HG02852 (cell line): ENCODE results near the gene FMN1.
A peak's percentile ranks its signal among the peaks of the same experiment; 100 is the strongest.

Experiments
- ATAC-seq: cut with Tn5 transposase; IDR thresholded peaks from one replicate; pipeline ENCODE4 v1.9.1; 2021; ENCODE audit warnings: mild to moderate bottlenecking, moderate library complexity; ENCODE audit not compliant: unreplicated experiment

The FMN1 gene

GRCh38 chr15:32739522-32740063 lies 454.9 kb downstream of the FMN1 start:
- no peak for ATAC-seq

GRCh38 chr15:32738666-32739065 lies 455.8 kb downstream of the FMN1 start:
- ATAC-seq: no peak

GRCh38 chr15:32737304-32737703 lies 457.2 kb downstream of the FMN1 start:
- no peak for ATAC-seq

GRCh38 chr15:32736701-32737061 lies 457.8 kb downstream of the FMN1 start:
- ATAC-seq: no peak

GRCh38 chr15:32735989-32736700 lies 458.4 kb downstream of the FMN1 start:
- ATAC-seq: no peak

- no peak for ATAC-seq
These were observed 461.2 kb downstream of the FMN1 start for GRCh38 chr15:32733281-32733680.

GRCh38 chr15:32732574-32733157 lies 461.8 kb downstream of the FMN1 start:
- ATAC-seq: no peak

GRCh38 chr15:32730677-32731654 lies 463.5 kb downstream of the FMN1 start:
- no peak for ATAC-seq

- no peak for ATAC-seq
These were observed 464.7 kb downstream of the FMN1 start for GRCh38 chr15:32729700-32730395.

GRCh38 chr15:32723171-32723948 lies 471.2 kb downstream of the FMN1 start:
- peak; percentile 91 for ATAC-seq

- no peak for ATAC-seq
These were observed 472.4 kb downstream of the FMN1 start for GRCh38 chr15:32722136-32722535.

GRCh38 chr15:32721596-32721995 lies 472.9 kb downstream of the FMN1 start:
- no peak for ATAC-seq

- ATAC-seq: no peak
These were observed 475.4 kb downstream of the FMN1 start for GRCh38 chr15:32718821-32719716.

GRCh38 chr15:32718227-32718820 lies 476.2 kb downstream of the FMN1 start:
- ATAC-seq: no peak

GRCh38 chr15:32717426-32718226 lies 476.9 kb downstream of the FMN1 start, which contains the start of gene GREM1:
Gene GREM1 (plus strand): TSS chr15:32718004. CDS start chr15:32730691, 12,687 bp downstream.
- no peak for ATAC-seq

GRCh38 chr15:32716915-32717425 lies 477.5 kb downstream of the FMN1 start:
- no peak for ATAC-seq

GRCh38 chr15:32716216-32716914 lies 478.1 kb downstream of the FMN1 start:
- no peak for ATAC-seq
